ENCODE data around the gene HSP90AA1.

HSP90AA1 gene

DNA sequence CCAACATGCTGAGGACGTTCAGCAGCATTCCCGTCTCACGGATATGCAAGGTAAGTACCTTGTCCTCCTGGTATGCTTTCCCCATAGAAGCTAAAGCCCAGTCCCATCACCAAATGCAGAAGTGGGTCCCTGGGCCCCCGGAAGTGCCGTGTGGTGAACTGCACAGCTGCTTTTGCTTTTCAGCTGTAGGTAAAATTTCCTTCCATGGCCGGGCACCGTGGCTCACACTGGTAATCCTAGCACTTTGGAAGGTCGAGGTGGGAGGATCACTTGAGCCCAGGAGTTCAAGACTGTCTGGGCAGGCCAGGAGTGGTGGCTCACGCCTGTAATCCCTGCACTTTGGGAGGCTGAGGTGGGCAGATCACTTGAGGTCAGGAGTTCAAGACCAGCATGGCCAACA lies 44.1 kb downstream of the HSP90AA1 start:
- no peak for DNase-seq (ENCODE audit: low read depth in 2 of 2)

GRCh38 chr14:102040153-102040552 lies 46.7 kb downstream of the HSP90AA1 start:
- DNase-seq (ENCODE audit: low read depth in 2 of 2), result no peak

GRCh38 chr14:102039157-102039556 lies 47.7 kb downstream of the HSP90AA1 start:
- DNase-seq (ENCODE audit: low read depth in 2 of 2), result no peak

GRCh38 chr14:102037686-102038085 lies 49.2 kb downstream of the HSP90AA1 start:
- DNase-seq (ENCODE audit: low read depth in 2 of 2), result no peak

DNA sequence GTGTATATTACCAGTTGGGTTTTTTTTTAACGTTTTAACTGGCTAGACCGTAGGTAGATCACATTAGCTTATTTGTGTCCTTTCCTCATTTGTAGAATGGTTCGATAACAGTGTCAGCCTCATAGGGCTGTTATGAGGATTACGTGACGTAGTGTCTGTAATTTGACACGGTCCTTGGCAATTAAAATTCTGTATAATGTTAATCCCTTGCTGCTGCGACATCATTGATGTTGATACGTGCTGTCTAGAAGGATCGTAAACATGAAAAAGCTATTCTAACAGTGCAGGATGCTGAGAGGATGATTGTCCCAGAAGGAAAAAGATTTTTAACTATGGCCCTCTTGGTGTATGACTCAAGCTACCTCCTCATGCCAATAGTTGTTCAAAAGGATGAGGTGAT lies 50.9 kb downstream of the HSP90AA1 start:
- no peak for DNase-seq (ENCODE audit: low read depth in 2 of 2)

GRCh38 chr14:102034301-102034700 lies 52.5 kb downstream of the HSP90AA1 start:
- no peak for DNase-seq (ENCODE audit: low read depth in 2 of 2)

DNA sequence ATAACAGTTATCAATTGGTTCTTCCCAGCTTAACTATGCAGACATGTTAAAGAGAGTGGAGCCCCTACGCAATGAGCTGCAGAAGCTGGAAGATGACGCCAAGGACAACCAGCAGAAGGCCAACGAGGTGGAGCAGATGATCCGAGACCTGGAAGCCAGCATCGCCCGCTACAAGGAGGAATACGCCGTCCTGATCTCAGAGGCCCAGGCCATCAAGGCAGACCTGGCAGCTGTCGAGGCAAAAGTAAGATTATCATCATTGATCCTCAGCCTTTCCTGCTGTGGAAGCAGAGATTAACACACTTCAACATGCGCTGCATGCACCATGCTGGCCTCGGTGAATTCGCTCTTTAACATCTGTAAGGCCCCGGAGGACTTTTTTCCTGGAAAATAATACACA lies 53.6 kb downstream of the HSP90AA1 start:
- DNase-seq (ENCODE audit: low read depth in 2 of 2), result no peak

Measured in activated CD8-positive, alpha-beta memory T cell treated with anti-CD3 and anti-CD28 coated beads for 4 hours (primary cell).